Progenitor cell of endocrine pancreas (in vitro differentiated cells): Measurements from ENCODE around the gene WDR90. TPM values are rescaled to one million over a fixed set of nuclear protein-coding genes. Genes with fewer than 3 reads are reported as not detected.

Source experiments
- DNase-seq: peaks from one replicate; pipeline ENCODE4 v3.0.0; 2021; ENCODE audit warnings: low spot score; ENCODE audit not compliant: unreplicated experiment
- H3K27ac Mint-ChIP-seq: 2 replicates; pipeline ENCODE4 v1.8.0; 2021; ENCODE audit warnings: mild to moderate bottlenecking, moderate library complexity, mixed read lengths
- H3K27me3 Mint-ChIP-seq: 2 replicates; pipeline ENCODE4 v1.8.0; 2021; ENCODE audit warnings: mixed read lengths
- H3K36me3 Mint-ChIP-seq: 2 replicates; pipeline ENCODE4 v1.8.0; 2022; ENCODE audit warnings: mixed read lengths; ENCODE audit not compliant: insufficient read depth
- H3K4me1 Mint-ChIP-seq: 2 replicates; pipeline ENCODE4 v1.8.0; 2021; ENCODE audit warnings: low read depth, mixed read lengths
- H3K4me3 Mint-ChIP-seq: 2 replicates; pipeline ENCODE4 v1.8.0; 2021; ENCODE audit warnings: low read depth, mild to moderate bottlenecking, moderate library complexity, mixed read lengths
- H3K9me3 Mint-ChIP-seq: 2 replicates; pipeline ENCODE4 v1.8.0; 2021; ENCODE audit warnings: low read depth, mixed read lengths
- CTCF ChIP-seq: fragments of 200-600 bp; sonication (generic); IDR thresholded peaks from one replicate; pipeline ENCODE4 v1.5.0; 2021; ENCODE audit warnings: antibody characterized with exemption, mild to moderate bottlenecking; ENCODE audit not compliant: unreplicated experiment
- total RNA-seq: library from RNA; stranded (reverse); gene quantifications from 2 replicates; pipeline ENCODE4 v1.2.1, GENCODE V29; 2021

Gene WDR90
- total RNA-seq, 1 donor from 2014 or later = 109 TPM

GRCh38 chr16:627454-628239 lies 21.5 kb upstream of the WDR90 start:
- Mint-ChIP-seq H3K9me3 (no peaks in the 10 kb centered on the region), H3K4me3 (no peak overlapping the region), H3K36me3 (peaks cover 6% of the 10 kb centered on the region), H3K27me3 (no peaks in the 10 kb centered on the region), H3K4me1 (peaks cover 12% of the 10 kb centered on the region), H3K27ac (no peak overlapping the region)
- DNase-seq = no peak
- no peak for TF ChIP-seq CTCF

GRCh38 chr16:628321-629061 lies 20.7 kb upstream of the WDR90 start:
- Mint-ChIP-seq H3K4me3 (peak overlapping the region; percentile 57), H3K36me3 (peaks cover 6% of the 10 kb centered on the region), H3K27me3 (no peaks in the 10 kb centered on the region), H3K27ac (peak overlapping the region; percentile 96), H3K4me1 (peaks cover 12% of the 10 kb centered on the region), H3K9me3 (no peaks in the 10 kb centered on the region)
- TF ChIP-seq CTCF = no peak
- no peak for DNase-seq

- Mint-ChIP-seq H3K9me3 (no peaks in the 10 kb centered on the region), H3K4me1 (peaks cover 13% of the 10 kb centered on the region), H3K36me3 (peaks cover 6% of the 10 kb centered on the region), H3K27ac (peak overlapping the region; percentile 96), H3K27me3 (no peaks in the 10 kb centered on the region), H3K4me3 (peak overlapping the region; percentile 57)
- peak; percentile 51 for DNase-seq
- TF ChIP-seq CTCF = no peak
These were observed 19.9 kb upstream of the WDR90 start for GRCh38 chr16:629185-629832.

GRCh38 chr16:629833-630248 lies 19.3 kb upstream of the WDR90 start:
- H3K27ac Mint-ChIP-seq = peak overlapping the region; percentile 96
- peaks cover 6% of the 10 kb centered on the region for H3K36me3 Mint-ChIP-seq
- peaks cover 14% of the 10 kb centered on the region for H3K4me1 Mint-ChIP-seq
- no peaks in the 10 kb centered on the region for H3K9me3 Mint-ChIP-seq
- no peak for TF ChIP-seq CTCF
- DNase-seq = no peak
- peak overlapping the region; percentile 55 for H3K4me3 Mint-ChIP-seq
- H3K27me3 Mint-ChIP-seq = no peaks in the 10 kb centered on the region

- peaks cover 6% of the 10 kb centered on the region for H3K36me3 Mint-ChIP-seq
- peak overlapping the region; percentile 96 for H3K27ac Mint-ChIP-seq
- peak overlapping the region; percentile 66 for H3K4me3 Mint-ChIP-seq
- peaks cover 14% of the 10 kb centered on the region for H3K4me1 Mint-ChIP-seq
- no peaks in the 10 kb centered on the region for H3K9me3 Mint-ChIP-seq
- no peaks in the 10 kb centered on the region for H3K27me3 Mint-ChIP-seq
- no peak for TF ChIP-seq CTCF
- peak; percentile 31 for DNase-seq
These were observed 18.8 kb upstream of the WDR90 start for GRCh38 chr16:630249-630814.
